NOMO-1 treated with dmso at 0.1 percent for 144 hours (cell line): Measurements from ENCODE around the gene UFD1.

Experiments used
- DNase-seq: peaks from one replicate; lab custom pipeline; 2025; ENCODE audit not compliant: unreplicated experiment; lab: John Stamatoyannopoulos, UW

UFD1 gene

DNA sequence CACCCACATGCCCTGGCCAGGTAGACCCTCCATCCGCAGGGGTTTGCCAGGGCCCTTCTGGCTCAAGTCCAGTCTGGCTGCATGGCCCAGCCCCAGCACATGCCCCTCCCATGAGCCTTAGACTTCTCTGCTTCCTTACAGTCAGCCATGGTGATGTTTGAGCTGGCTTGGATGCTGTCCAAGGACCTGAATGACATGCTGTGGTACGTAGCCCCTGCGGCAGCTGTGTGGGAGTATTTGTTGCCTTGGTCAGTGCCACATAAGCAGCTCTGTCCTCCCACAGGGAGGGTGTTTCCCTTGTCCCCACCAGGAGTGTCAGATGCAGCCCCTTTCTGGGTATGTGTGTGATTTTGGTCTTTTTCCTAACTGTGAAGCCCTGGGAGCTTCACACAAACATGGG, 18.3 kb upstream of the UFD1 start:
- DNase-seq: no peak

DNA sequence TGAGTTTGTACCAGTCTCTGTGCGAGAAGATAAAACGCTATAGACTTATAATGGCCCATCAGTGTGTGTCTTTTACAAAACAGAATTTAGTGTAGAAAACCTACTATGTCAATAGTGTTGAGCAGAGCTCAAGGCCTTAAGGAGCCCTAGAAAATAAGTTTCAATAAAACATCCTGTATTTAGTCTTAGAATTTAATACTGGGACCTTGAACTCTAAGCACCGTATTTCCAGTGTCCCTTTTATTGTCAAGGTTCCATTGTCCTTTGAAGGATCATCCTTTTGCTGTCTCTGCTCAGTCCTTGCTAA, 17.3 kb upstream of the UFD1 start:
- no peak for DNase-seq

DNA sequence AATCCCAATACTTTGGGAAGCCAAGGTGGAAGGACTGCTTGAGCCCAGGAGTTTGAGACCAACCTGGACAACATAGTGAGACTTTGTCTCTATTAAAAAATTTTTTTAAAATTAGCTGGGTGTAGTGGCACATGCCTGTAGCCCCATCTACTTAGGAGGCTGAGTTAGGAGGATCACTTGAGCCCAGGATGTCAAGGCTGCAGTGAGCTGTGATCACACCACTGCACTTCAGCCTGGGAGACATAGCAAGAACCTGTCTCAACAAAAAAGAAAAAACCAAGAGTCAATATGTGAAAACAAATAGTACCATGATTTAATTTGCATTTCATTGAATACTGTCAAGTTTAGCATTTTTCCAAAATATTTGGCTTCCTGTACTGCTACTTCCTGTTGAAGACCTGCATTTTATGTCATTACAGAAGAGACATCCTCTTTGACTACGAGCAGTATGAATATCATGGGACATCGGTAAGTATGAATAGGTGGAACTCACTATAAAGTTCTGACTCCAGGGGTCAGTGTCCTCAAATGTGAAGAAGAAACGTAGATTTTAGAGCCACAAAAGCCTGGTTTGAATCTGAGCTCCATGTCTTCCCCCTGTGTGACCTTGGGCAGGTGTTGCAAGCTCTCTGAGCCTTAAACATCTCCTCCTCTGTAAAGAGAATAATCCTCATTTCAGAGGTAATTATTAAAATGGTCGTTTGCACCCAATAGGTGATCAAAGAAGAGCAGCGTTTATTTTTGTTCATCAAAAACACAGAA, 16.8 kb upstream of the UFD1 start:
- no peak for DNase-seq

DNA sequence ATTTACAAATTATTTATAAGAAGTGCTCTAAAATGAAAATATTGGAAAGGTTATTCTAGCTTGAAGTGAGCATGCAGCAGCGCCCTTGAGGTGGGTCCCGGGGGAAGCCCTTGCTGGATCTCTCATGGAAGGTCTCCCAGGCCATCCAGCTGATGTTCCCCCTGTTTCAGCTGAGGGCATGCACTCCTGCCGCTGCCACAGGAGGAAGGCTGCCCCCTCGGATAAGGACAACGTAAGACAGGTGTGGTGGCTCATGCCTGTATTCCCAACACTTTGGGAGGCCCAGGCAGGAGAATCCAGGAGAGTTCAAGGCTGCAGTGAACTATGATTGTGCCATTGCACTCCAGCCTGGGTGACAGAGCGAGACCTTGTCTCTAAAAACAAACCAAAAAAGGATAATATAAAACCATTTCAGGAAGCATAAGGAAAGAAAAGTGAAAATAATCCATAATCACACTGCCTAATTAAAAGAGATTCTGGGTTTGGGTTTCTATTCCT, 15.7 kb upstream of the UFD1 start:
- no peak for DNase-seq

DNA sequence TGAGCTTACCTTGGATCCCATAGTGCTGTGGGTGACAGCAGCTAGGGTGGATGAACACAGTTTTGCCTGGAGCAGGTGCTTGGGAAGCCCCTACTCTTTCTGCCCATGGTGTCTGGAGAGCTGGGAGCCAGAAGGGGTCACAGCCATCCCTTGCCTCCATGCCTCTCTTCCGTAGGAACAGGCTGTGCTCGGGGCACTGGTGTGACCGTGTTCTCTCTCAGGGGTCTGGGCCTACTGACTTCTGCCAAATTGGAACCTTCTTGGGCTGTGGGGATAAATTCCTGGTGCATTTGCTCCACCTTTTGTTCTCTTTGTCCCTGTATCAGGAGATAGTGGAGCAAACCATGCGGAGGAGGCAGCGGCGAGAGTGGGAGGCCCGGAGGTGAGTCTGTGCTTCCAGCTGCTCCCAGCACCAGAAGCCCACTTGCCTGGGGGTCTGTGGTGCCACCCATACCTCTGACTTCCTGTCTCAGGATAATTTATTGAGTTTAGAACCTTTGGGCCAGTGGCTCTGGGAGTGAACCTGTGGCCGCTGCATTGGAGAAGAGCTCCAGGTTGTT, 15.1 kb upstream of the UFD1 start:
- no peak for DNase-seq

DNA sequence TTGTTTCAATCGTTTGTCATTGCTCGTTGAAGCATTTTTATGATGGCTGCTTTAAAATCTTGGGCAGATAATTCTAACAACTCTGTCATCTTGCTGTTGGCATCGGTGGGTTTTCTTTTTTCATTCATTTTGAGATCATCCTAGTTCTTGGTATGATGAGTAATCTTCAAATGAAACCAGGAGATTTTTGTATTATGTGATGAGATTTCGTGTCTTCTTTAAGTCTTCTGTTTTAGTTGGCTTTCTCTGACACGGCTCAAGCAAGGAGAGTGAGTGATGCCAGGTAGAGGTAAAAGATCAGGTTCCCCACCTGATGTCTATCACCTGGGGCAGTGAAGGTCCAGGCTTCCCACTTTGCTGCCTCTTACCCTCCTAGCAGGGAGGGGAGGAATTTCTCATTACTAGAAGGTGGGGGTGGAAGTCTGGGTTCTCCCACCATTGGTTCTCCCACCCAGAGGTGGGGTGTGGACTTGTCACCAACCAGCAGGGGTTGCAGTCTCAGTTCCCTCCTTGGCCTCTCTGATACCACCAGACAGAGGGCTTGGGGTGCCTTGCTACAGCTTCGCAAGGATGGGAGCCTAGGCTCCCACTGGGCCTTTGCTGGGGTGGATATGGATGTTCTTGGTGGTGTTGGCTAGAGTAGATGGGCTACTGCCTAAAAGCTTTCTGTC, 13.6 kb upstream of the UFD1 start:
- no peak for DNase-seq

DNA sequence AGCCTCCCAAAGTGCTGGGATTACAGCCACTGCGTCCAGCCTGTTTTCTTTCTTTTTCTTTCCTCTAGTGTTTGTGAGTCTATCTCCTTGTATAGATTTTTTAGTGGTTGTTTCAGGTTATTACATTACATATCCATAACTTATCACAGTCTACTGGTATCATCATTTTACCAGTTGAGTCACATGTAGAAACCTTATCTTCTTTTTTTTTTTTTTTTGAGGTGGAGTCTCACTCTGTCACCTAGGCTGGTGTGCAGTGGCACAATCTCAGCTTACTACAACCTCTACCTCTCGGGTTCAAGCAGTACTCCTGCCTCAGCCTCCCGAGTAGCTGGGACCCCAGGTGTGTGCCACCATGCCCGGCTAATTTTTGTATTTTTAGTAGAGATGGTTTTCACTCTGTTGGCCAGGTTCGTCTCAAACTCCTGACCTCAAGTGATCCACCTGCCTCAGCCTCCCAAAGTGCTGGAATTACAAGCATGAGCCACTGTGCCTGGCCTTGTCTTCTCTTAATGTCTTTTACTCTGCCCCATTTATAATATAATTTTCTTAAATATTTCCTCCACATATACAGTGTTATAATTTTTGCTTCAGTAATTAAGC, 11.7 kb upstream of the UFD1 start:
- DNase-seq: no peak

DNA sequence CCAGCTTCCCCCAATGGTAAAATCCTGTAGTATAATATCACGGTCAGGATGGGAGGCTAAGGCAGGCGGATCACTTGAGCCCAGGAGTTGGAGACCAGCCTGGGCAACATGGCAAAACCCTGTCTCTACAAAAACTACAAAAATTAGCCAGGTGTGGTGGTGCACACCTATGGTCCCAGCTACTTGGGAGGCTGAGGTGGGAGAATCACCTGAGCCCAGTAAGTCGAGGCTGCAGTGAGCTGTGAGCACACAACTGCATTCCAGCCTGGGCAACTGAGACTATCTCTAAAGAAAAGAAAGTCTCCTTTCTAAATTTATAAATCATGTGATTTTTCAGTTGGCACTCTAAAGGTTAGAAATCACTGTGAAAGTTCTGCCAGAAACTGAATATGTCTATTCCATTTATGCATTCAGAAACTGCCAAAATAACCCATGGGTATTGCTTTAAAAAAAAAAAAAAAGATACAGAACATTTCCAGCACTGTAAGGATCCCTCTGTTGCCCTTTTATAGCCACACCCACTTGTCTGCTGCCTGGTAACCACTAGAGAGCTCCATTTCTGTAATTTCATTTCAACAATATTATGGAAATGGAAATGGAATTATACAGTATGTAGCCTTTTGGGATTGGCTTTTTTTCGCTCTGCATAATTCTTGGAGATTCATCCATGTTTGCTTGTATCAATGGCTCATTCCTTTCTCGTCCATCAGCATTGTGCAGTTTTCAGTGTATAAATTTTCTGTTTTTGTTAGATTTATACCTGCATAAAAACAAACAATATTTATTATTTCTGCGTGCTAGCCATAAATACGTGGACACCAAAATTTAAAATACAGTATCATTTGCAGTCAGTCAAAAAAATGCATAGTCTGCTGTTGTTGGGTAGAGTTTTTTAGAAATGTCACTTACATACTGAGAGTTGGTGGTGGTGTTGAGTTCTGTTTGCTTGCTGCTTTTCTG, 10.2 kb upstream of the UFD1 start:
- DNase-seq: no peak

DNA sequence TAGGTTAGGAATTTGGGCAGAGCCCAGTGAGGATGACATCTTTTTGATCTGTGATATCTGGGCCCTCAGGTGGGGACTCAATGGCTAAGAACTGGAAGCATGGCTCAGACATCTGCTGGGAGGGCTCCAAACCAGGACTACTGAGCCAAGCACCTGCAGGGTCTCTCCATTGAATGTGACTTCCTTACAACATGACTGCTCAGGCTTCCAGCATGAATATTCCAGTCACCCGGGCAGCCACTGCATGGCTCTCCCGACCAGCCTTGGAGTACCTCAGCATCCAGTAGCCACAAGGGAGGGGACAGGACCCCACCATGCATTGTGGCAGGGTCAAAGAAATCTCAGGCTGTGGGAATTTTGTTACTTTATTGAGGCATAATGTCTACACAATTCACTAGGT, 9.3 kb upstream of the UFD1 start:
- DNase-seq: no peak

DNA sequence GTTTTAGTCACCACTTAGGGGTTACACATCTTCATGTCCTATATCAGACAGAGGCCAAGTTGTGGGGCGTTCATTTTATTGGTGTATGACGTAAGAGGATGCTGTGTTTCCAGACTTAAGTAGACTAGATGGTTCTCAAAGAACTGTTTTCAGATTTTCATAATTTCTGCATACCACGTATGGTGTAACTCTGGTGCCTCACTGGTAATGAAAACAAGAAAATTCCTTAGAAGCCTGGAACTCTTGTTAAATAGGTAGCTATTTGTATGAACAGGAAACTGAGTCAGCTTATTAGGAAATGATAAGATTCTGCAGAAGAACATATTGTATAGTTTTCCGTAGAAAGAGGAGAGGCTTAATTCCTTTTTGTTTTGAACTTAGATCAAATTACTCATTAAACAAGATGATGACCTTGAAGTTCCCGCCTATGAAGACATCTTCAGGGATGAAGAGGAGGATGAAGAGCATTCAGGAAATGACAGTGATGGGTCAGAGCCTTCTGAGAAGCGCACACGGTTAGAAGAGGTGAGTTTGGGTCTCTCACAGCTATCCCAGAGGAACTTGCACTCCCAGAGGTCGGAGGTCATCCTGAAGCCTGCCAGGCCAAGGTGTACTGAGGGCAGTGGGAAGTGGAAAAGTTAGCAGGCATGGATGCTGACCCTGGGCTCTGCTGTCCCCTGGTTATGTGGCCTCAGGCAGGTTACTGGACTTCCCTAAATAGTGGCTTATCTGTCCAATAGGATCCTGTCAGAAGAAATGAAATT, 4.7 kb upstream of the UFD1 start:
- no peak for DNase-seq

DNA sequence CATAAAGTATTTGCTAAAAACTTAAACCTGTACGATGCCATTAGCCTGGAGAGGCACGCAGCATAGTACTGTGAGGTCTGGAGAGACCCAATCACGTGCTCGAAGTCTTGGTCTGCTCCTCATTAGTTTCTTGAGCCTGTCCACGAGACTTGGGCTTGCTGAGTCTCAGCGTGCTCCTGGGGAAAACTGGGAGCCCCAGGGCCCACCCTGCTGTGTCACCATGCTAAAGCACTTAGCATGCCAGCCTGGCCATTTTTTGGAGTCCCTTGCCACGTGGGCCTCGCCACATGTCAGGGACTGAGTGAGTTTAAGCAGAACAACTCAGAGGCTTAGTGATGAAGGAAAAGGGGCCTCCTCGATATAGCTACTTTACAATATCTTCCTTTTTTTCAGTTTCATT, 3.3 kb upstream of the UFD1 start:
- DNase-seq: no peak

DNA sequence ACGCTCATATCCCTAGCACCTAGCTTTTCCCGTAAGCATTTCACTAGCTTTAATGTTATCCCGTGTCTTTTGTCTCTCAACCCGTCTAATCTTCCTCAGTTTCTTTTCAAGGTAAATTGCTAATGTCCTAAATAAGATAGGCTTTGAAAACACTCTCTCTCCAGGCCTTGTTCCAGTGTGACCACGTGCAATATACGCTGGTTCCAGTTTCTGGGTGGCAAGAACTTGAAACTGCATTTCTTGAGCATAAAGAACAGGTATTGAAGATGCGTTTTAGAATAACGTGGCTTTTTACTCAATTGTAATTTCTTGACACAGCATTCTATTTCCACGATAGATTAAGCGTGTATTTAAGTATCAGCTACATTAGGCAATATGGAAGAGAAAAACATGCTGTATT, 1.8 kb upstream of the UFD1 start:
- DNase-seq: no peak

DNA sequence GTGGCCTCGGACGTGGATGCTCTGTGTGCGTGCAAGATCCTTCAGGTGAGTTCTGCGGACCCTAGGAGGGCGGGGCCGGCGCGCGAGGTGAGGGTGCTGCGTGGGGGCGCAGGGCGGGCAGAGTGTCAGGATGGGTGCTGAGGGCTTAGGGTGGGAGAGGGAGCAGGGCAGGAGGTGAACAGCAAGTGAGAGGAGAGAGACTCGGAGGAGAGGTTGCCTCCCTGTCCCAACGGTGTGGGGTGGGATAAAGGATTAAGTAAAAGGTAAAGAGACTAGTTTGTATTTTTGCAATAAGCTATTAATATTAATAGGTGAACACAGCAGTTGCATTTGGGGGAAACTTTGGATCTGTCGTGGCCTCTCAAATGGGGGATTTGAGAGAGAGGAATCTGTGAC, 1.2 kb upstream of the UFD1 start:
- no peak for DNase-seq

DNA sequence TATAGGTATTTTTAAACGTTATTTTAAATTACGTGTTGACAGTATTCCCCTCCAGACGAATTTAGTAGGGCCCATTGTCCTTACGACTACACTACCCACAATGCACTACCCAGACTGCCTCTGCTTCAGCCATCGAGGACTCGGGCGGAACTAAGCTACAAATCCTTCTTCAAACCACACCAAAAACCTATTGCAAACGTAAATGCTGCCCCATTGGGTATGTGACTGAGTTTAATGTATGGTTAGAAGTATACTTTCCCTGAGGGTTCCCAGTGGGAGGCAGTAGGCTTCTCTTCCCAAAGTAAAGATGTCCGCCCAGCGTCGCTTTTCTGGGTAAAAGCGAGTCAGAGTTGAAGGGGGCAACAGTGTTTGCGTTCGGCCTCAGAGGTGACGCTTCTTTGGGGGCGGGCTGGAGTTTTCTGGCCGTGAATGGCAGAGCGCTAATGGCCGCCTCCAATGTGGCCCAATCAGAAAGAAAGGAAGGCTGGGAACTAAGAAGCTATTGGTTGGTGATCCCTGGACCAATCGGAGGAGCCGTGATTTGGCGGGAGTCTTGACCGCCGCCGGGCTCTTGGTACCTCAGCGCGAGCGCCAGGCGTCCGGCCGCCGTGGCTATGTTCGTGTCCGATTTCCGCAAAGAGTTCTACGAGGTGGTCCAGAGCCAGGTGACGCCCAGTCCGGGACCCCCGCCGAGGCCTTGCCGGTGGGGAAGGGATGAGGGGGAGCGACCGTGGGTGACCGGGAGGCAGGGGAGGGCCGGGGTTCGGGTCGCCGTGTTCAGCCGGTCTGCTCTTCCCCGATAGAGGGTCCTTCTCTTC, 571 bp upstream of the UFD1 start, which contains the start of gene CDC45:
TSS of gene CDC45 (plus strand) at position 566 of the 818 bp plus-strand sequence. CDS start at position 615, 49 bp downstream.
- DNase-seq: peak; percentile 100

DNA sequence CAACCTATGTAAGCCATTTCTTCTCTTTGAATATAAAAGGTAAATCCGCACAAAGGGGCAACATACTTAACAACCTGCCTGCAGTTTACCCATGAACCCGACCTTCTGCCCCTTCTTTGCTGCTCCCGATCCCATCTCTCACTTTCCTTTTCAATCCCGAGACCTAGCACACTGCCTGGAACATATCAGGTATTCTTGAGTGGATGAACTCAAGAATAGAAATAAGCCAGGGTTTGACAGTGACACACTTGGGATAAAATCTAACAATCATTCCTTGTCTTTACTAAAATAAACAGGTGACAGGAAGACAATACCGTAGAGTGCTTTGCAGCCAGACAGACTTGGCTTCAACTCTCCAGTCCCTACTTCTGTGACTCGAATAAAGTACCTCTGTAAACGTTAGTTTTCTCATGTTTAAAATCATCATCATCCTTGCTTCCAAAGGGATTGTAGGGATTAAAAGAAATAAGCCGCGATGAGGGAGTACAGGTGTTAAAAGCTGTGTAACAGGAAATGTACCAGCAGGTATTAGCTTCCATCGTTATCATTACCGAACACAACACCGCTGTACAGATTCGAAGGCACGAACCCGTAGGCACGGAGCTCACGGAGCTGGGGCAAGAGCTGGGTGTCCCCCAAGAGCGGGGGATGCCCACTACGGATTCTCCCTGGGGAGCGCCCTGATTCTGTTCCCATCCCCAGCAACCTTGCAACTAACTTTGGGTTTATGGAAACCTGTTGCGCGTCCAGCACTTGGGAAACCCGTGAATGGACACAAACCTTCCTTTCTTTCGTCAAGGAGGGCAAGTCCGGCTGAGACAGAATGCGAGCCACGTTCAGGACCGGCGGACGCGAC, 720 bp downstream of the UFD1 start:
- no peak for DNase-seq

DNA sequence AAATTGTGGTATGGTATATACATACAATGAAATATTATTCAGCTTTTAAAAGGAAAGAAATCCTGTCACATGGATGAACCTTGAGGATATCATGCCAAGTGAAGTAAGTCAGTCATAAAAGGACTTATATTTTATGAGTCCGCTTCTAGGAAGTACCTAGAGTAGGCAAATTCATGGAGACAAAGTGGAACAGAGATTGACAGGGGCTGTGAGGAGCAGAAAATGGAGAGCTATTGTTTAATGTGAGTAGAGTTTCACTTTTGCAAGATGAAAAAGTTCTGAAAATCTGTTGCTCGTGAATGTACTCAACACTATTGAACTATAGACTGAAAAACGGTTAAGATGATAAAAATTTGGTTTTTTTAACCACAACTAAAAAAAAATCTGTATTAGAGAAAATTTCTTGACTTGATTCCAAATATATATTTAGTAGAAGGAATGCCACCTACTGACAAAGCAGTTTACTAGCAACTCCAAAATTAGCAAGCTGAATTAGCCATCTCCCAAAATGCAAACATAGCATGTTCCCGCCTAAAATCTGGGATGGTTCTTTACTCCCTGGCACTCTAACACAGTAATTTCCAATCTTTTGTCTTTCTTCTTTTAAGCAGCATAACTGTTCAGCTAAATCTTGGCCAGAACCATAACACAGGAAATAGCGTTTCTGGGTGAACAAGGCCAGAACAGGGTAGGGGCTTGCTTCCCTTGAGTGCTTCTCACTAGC, 1.5 kb downstream of the UFD1 start:
- no peak for DNase-seq

DNA sequence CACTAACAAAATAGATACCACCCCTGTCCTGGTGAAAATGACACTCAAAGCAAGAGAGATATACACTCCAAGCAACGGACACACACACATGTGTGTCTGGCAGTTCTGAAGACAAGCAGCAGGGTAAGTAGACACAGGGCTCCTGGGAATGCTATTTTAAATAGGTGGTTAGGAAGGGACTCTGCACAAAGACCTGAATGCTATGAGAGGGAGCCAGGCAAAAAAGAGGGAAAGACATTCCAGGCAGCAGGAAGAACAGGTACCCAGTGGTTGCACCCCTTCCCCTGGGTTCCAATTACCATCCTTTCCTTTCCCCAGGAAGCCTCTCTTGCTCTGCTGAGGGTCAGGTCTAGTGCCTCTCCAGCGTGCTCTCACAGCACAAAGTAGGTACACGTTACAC, 3.0 kb downstream of the UFD1 start:
- no peak for DNase-seq

DNA sequence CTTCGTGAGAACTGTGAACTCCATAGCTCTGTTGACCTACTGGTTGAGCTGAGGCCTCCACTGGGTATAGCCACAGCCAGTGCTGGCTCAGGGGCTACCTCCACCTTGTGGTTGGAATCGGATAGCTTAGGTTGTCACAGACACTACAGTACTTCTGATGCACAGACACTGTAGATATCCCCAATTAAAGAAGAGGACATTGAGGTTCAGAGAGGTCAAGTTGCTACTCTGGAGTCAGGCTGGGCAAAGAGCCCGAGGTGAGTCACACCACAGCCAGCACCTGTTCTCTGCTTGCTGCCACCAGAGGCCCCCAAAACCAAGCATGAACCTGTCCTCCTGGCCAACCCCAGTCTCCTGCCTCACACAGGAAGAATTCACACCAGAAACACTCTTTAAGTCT, 5.4 kb downstream of the UFD1 start:
- DNase-seq: no peak
